Panc1 (cell line): ENCODE measurements around the gene ARGLU1. TPM values are rescaled to one million over a fixed set of nuclear protein-coding genes. Genes with fewer than 3 reads are reported as not detected.

Source experiments
- ATAC-seq: fragments of 200-7000 bp; cut with Tn5 transposase; 2 replicates; pipeline ENCODE4 v1.9.1; 2020; ENCODE audit warnings: mild to moderate bottlenecking, moderate library complexity
- BruUV-seq: library from RNA; stranded (reverse); fragments of 400-500 nt; replicated peaks from 2 replicates; lab custom pipeline; 2021; lab: Mats Ljungman, UMichigan
- CTCF ChIA-PET: fragments of 300-600 bp; sonication (Branson Sonifier 250); formaldehyde crosslinking; loops from one replicate; lab custom pipeline; 2022; ENCODE audit warnings: antibody characterized with exemption; lab: Charles Lee
- POLR2A ChIA-PET: fragments of 300-600 bp; sonication (Branson Sonifier 250); formaldehyde crosslinking; loops from one replicate; lab custom pipeline; 2022; ENCODE audit warnings: antibody characterized with exemption; lab: Charles Lee
- DNase-seq: peaks from one replicate; pipeline ENCODE4 v3.0.0-alpha.2; 2010; ENCODE audit warnings: low read depth, low spot score
- H3K27ac ChIP-seq: 2 replicates; pipeline ENCODE4 v1.5.1; 2011; ENCODE audit warnings: mild to moderate bottlenecking, low read length, inconsistent platforms
- H3K27me3 ChIP-seq: fragments of 200-500 bp; sonication (Bioruptor generic); 2 replicates; pipeline ENCODE4 v1.6.0; 2014; ENCODE audit warnings: low read length, inconsistent platforms; ENCODE audit not compliant: control insufficient read depth, insufficient read depth
- H3K36me3 ChIP-seq: fragments of 200-500 bp; sonication (Bioruptor generic); 2 replicates; pipeline ENCODE4 v1.5.1; 2014; ENCODE audit warnings: inconsistent platforms, mild to moderate bottlenecking, low read length, moderate library complexity; ENCODE audit not compliant: control insufficient read depth, insufficient read depth
- H3K4me1 ChIP-seq: 2 replicates; pipeline ENCODE4 v1.5.1; 2011; ENCODE audit warnings: inconsistent platforms, mild to moderate bottlenecking, low read length, moderate library complexity; ENCODE audit not compliant: control insufficient read depth, insufficient read depth
- H3K4me3 ChIP-seq, 2 experiments: 2 replicates each; pipeline ENCODE4 v1.5.1; 2011 to 2012; ENCODE audit warnings: low read depth in 2 of 2, low read length in 2 of 2, mild to moderate bottlenecking in 2 of 2, inconsistent platforms in 1 of 2, moderate library complexity in 1 of 2
- H3K9me3 ChIP-seq: fragments of 200-500 bp; sonication (Bioruptor generic); 2 replicates; pipeline ENCODE4 v1.5.1; 2014; ENCODE audit warnings: low read depth, mild to moderate bottlenecking, inconsistent platforms, low read length, moderate library complexity; ENCODE audit not compliant: control insufficient read depth, insufficient read depth
- CTCF ChIP-seq: fragments of 450-650 bp; IDR thresholded peaks from 2 replicates; pipeline ENCODE4 v1.5.1; 2017; ENCODE audit warnings: mild to moderate bottlenecking
- POLR2AphosphoS5 ChIP-seq: IDR thresholded peaks from 2 replicates; pipeline ENCODE4 v1.6.1; 2012; ENCODE audit warnings: mild to moderate bottlenecking, low read depth, low read length, moderate library complexity
- REST ChIP-seq, 2 experiments: IDR thresholded peaks; 2 replicates each; pipeline ENCODE4 v1.6.1; 2011 to 2012; ENCODE audit warnings: low read depth in 2 of 2, control low read depth in 1 of 2, low read length in 1 of 2, mild to moderate bottlenecking in 1 of 2, moderate library complexity in 1 of 2; ENCODE audit not compliant: insufficient read depth in 1 of 2
- SIN3A ChIP-seq: IDR thresholded peaks from 2 replicates; pipeline ENCODE4 v1.6.1; 2012; ENCODE audit warnings: low read depth, mild to moderate bottlenecking, low read length, moderate library complexity, borderline replicate concordance; ENCODE audit not compliant: insufficient read depth
- TCF7L2 ChIP-seq: IDR thresholded peaks from 2 replicates; pipeline ENCODE4 v1.6.1; 2011; ENCODE audit warnings: mild to moderate bottlenecking, low read depth, low read length, inconsistent platforms
- in situ Hi-C: cut with HindIII; loops from 2 replicates; pipeline ENCODE4 v1.10.0; 2016; ENCODE audit warnings: low sequenced_read_pairs, low pct_unique_long_range_greater_than_20kb
- intact Hi-C: fragments of 100-400 bp; cut with micrococcal nuclease; formaldehyde crosslinking; loops from one replicate; pipeline ENCODE4 v1.10.0; 2022; ENCODE audit not compliant: unreplicated experiment
- total RNA-seq: library from RNA; stranded (reverse); gene quantifications from one replicate; pipeline ENCODE4 v1.2.1, GENCODE V29; 2021; ENCODE audit not compliant: unreplicated experiment

The ARGLU1 gene
- total RNA-seq, 1 experiment from 2014 or later = 38.5 TPM

- ChIA-PET POLR2A (no interaction called here), CTCF (no interaction called here)
- no peak overlapping the region for H3K27ac ChIP-seq
- TF ChIP-seq CTCF (no peak), POLR2AphosphoS5 (no peak), SIN3A (no peak), TCF7L2 (no peak), REST (IDR thresholded peaks at IDR 0.05; ENCODE audit: insufficient read depth in 1 of 2, low read depth in 2 of 2, low read length in 1 of 2) (no peak)
- DNase-seq (no peak), ATAC-seq (no peak)
- intact Hi-C loops = no loop called here
- no peaks in the 10 kb centered on the region for H3K36me3 ChIP-seq
- H3K27me3 ChIP-seq = no peaks in the 10 kb centered on the region
- H3K4me1 ChIP-seq = no peaks in the 10 kb centered on the region; the same call in 1 of the 2 replicates
- no peaks in the 10 kb centered on the region for H3K9me3 ChIP-seq
- in situ Hi-C loops = no loop called here
- no peak overlapping the region for H3K4me3 ChIP-seq
- BruUV-seq = no TSS peak
Measured at GRCh38 chr13:106506286-106506685, 61.7 kb downstream of the ARGLU1 start.

- no peak overlapping the region for H3K27ac ChIP-seq
- no peaks in the 10 kb centered on the region for H3K27me3 ChIP-seq
- in situ Hi-C loops (no loop called here), intact Hi-C loops (no loop called here)
- no peaks in the 10 kb centered on the region; the same call in 1 of the 2 replicates for H3K4me1 ChIP-seq
- ChIA-PET CTCF (no interaction called here), POLR2A (no interaction called here)
- no peaks in the 10 kb centered on the region for H3K9me3 ChIP-seq
- TF ChIP-seq TCF7L2 (no peak), SIN3A (no peak), REST (IDR thresholded peaks at IDR 0.05; ENCODE audit: insufficient read depth in 1 of 2, low read depth in 2 of 2, low read length in 1 of 2) (no peak), CTCF (no peak), POLR2AphosphoS5 (no peak)
- no peaks in the 10 kb centered on the region for H3K36me3 ChIP-seq
- ATAC-seq (no peak), DNase-seq (no peak)
- BruUV-seq = no TSS peak
- no peak overlapping the region for H3K4me3 ChIP-seq
Measured at GRCh38 chr13:106505732-106506131, 62.2 kb downstream of the ARGLU1 start.
